HEK293T (cell line): Measurements from ENCODE around the gene RSRC1.

Source experiments
- ARNT ChIP-seq: fragments of 450-650 bp; IDR thresholded peaks from 2 replicates; pipeline ENCODE4 v1.6.1; 2017; ENCODE audit warnings: mild to moderate bottlenecking
- FOXA1 ChIP-seq: fragments of 450-650 bp; IDR thresholded peaks from 2 replicates; pipeline ENCODE4 v1.6.1; 2016; ENCODE audit warnings: mild to moderate bottlenecking
- ZNF384 ChIP-seq: fragments of 450-650 bp; IDR thresholded peaks from 2 replicates; pipeline ENCODE4 v1.6.1; 2016

GRCh38 chr3:158359339-158359738 lies 249.4 kb downstream of the RSRC1 start:
- TF ChIP-seq ZNF384: no peak
- no peak for TF ChIP-seq FOXA1
- TF ChIP-seq ARNT: no peak
